ENCODE measurements around the gene CAPN5.

GRCh38 chr11:77173494-77173893 lies 106.7 kb downstream of the CAPN5 start:
- no peak for TF ChIP-seq KDM1A (IDR thresholded peaks at IDR 0.05; ENCODE audit: low read depth)
- no peak for TF ChIP-seq CEBPB (IDR thresholded peaks at IDR 0.05)
- TF ChIP-seq ESRRA (IDR thresholded peaks at IDR 0.05; ENCODE audit: borderline replicate concordance, low read length) = no peak
- TF ChIP-seq, protein P1, sequence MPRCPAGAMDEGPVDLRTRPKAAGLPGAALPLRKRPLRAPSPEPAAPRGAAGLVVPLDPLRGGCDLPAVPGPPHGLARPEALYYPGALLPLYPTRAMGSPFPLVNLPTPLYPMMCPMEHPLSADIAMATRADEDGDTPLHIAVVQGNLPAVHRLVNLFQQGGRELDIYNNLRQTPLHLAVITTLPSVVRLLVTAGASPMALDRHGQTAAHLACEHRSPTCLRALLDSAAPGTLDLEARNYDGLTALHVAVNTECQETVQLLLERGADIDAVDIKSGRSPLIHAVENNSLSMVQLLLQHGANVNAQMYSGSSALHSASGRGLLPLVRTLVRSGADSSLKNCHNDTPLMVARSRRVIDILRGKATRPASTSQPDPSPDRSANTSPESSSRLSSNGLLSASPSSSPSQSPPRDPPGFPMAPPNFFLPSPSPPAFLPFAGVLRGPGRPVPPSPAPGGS (IDR thresholded peaks at IDR 0.05) = no peak
- TF ChIP-seq MAX (IDR thresholded peaks at IDR 0.05) = no peak
- TF ChIP-seq, protein P2, sequence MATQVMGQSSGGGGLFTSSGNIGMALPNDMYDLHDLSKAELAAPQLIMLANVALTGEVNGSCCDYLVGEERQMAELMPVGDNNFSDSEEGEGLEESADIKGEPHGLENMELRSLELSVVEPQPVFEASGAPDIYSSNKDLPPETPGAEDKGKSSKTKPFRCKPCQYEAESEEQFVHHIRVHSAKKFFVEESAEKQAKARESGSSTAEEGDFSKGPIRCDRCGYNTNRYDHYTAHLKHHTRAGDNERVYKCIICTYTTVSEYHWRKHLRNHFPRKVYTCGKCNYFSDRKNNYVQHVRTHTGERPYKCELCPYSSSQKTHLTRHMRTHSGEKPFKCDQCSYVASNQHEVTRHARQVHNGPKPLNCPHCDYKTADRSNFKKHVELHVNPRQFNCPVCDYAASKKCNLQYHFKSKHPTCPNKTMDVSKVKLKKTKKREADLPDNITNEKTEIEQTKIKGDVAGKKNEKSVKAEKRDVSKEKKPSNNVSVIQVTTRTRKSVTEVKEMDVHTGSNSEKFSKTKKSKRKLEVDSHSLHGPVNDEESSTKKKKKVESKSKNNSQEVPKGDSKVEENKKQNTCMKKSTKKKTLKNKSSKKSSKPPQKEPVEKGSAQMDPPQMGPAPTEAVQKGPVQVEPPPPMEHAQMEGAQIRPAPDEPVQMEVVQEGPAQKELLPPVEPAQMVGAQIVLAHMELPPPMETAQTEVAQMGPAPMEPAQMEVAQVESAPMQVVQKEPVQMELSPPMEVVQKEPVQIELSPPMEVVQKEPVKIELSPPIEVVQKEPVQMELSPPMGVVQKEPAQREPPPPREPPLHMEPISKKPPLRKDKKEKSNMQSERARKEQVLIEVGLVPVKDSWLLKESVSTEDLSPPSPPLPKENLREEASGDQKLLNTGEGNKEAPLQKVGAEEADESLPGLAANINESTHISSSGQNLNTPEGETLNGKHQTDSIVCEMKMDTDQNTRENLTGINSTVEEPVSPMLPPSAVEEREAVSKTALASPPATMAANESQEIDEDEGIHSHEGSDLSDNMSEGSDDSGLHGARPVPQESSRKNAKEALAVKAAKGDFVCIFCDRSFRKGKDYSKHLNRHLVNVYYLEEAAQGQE (IDR thresholded peaks at IDR 0.05) = no peak
- TF ChIP-seq, protein P3, sequence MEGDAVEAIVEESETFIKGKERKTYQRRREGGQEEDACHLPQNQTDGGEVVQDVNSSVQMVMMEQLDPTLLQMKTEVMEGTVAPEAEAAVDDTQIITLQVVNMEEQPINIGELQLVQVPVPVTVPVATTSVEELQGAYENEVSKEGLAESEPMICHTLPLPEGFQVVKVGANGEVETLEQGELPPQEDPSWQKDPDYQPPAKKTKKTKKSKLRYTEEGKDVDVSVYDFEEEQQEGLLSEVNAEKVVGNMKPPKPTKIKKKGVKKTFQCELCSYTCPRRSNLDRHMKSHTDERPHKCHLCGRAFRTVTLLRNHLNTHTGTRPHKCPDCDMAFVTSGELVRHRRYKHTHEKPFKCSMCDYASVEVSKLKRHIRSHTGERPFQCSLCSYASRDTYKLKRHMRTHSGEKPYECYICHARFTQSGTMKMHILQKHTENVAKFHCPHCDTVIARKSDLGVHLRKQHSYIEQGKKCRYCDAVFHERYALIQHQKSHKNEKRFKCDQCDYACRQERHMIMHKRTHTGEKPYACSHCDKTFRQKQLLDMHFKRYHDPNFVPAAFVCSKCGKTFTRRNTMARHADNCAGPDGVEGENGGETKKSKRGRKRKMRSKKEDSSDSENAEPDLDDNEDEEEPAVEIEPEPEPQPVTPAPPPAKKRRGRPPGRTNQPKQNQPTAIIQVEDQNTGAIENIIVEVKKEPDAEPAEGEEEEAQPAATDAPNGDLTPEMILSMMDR (IDR thresholded peaks at IDR 0.05) = no peak
- no peak for TF ChIP-seq TP53 (CRISPR knock-in tag; IDR thresholded peaks at IDR 0.05)
- no peak for TF ChIP-seq MAZ (IDR thresholded peaks at IDR 0.05; ENCODE audit: borderline replicate concordance, low read depth, low read length)
- no peak for TF ChIP-seq RFX5 (IDR thresholded peaks at IDR 0.05)
